ENCODE measurements around the gene DDRGK1.

The DDRGK1 gene

DNA sequence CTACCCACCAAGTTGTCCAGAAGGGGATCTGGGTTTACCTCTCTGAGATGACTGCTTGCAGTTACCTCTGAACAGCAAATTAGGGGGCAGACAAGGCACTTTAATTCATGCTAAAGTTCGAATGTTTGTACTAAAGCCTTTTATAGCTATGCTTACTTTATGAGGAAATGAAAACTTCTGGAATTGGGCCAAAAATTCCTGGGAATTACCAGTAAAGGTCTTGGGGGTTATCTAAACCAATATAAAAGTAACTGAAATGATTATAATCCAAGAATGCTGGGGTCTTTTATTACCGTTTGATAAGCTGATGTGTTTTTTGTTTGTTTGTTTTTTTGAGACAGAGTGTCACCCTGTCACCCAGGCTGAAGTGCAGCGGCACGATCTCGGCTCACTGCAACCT is 23.2 kb downstream of the DDRGK1 start:
- Histone ChIP-seq H3K36me3 (ENCODE audit: insufficient read depth, low read length) (no peaks in the 10 kb centered on the region), H4K20me1 (ENCODE audit: insufficient read depth, low read length, poor library complexity, severe bottlenecking) (no peaks in the 10 kb centered on the region), H3K4me3 (ENCODE audit: low read length, poor library complexity, severe bottlenecking) (no peak overlapping the region), H3F3A (ENCODE audit: low read depth) (no peaks in the 10 kb centered on the region), H3K9ac (ENCODE audit: low read depth, low read length, poor library complexity, severe bottlenecking) (no peak overlapping the region), H3K9me2 (replicated peaks; ENCODE audit: low read depth, low read length) (no peaks in the 10 kb centered on the region), H3K79me2 (ENCODE audit: insufficient read depth, low read length) (no peaks in the 10 kb centered on the region), H3K4me2 (ENCODE audit: low read depth, low read length, poor library complexity, severe bottlenecking) (no peak overlapping the region), H3K4me1 (ENCODE audit: insufficient read depth, low read length, poor library complexity, severe bottlenecking) (no peaks in the 10 kb centered on the region), H2AFZ (ENCODE audit: low read length) (no peak overlapping the region), H3K27me3 (ENCODE audit: insufficient read depth, low read length, poor library complexity, severe bottlenecking) (no peaks in the 10 kb centered on the region), H3K9me3 (ENCODE audit: insufficient read depth, low read depth, low read length) (no peaks in the 10 kb centered on the region)
- TF ChIP-seq, protein P1, sequence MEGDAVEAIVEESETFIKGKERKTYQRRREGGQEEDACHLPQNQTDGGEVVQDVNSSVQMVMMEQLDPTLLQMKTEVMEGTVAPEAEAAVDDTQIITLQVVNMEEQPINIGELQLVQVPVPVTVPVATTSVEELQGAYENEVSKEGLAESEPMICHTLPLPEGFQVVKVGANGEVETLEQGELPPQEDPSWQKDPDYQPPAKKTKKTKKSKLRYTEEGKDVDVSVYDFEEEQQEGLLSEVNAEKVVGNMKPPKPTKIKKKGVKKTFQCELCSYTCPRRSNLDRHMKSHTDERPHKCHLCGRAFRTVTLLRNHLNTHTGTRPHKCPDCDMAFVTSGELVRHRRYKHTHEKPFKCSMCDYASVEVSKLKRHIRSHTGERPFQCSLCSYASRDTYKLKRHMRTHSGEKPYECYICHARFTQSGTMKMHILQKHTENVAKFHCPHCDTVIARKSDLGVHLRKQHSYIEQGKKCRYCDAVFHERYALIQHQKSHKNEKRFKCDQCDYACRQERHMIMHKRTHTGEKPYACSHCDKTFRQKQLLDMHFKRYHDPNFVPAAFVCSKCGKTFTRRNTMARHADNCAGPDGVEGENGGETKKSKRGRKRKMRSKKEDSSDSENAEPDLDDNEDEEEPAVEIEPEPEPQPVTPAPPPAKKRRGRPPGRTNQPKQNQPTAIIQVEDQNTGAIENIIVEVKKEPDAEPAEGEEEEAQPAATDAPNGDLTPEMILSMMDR (conservative IDR thresholded peaks at IDR 0.05; ENCODE audit: low read length) = no peak
- no peak for TF ChIP-seq EZH2phosphoT487 (IDR thresholded peaks at IDR 0.05; ENCODE audit: borderline replicate concordance)

DNA sequence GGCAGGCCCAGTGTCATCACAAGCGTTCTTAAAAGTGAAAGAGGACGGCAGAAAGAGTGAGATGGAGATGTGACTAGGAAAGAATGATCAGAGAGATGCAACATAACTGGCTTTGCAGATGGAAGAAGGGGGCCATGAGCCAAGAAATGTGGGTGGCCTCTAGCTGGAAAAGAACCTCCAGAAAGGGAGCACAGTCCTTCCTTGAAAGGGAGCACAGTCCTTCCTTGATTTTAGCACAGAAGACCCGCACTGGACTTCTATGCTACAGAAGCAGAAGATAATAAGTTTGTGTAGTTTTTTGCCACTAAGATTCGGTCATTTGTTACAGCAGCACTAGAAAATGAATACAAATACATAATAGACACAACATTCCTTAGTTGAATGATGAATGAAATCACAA is 24.2 kb downstream of the DDRGK1 start:
- Histone ChIP-seq H2AFZ (ENCODE audit: low read length) (no peak overlapping the region), H3K4me1 (ENCODE audit: insufficient read depth, low read length, poor library complexity, severe bottlenecking) (no peaks in the 10 kb centered on the region), H3F3A (ENCODE audit: low read depth) (no peaks in the 10 kb centered on the region), H3K4me3 (ENCODE audit: low read length, poor library complexity, severe bottlenecking) (no peak overlapping the region), H3K9ac (ENCODE audit: low read depth, low read length, poor library complexity, severe bottlenecking) (no peak overlapping the region), H3K27me3 (ENCODE audit: insufficient read depth, low read length, poor library complexity, severe bottlenecking) (no peaks in the 10 kb centered on the region), H3K4me2 (ENCODE audit: low read depth, low read length, poor library complexity, severe bottlenecking) (no peak overlapping the region), H3K36me3 (ENCODE audit: insufficient read depth, low read length) (no peaks in the 10 kb centered on the region), H3K79me2 (ENCODE audit: insufficient read depth, low read length) (no peaks in the 10 kb centered on the region), H3K9me3 (ENCODE audit: insufficient read depth, low read depth, low read length) (no peaks in the 10 kb centered on the region), H3K9me2 (replicated peaks; ENCODE audit: low read depth, low read length) (no peaks in the 10 kb centered on the region), H4K20me1 (ENCODE audit: insufficient read depth, low read length, poor library complexity, severe bottlenecking) (no peaks in the 10 kb centered on the region)
- TF ChIP-seq EZH2phosphoT487 (IDR thresholded peaks at IDR 0.05; ENCODE audit: borderline replicate concordance) = no peak
- TF ChIP-seq, protein P1 (conservative IDR thresholded peaks at IDR 0.05; ENCODE audit: low read length) = no peak

DNA sequence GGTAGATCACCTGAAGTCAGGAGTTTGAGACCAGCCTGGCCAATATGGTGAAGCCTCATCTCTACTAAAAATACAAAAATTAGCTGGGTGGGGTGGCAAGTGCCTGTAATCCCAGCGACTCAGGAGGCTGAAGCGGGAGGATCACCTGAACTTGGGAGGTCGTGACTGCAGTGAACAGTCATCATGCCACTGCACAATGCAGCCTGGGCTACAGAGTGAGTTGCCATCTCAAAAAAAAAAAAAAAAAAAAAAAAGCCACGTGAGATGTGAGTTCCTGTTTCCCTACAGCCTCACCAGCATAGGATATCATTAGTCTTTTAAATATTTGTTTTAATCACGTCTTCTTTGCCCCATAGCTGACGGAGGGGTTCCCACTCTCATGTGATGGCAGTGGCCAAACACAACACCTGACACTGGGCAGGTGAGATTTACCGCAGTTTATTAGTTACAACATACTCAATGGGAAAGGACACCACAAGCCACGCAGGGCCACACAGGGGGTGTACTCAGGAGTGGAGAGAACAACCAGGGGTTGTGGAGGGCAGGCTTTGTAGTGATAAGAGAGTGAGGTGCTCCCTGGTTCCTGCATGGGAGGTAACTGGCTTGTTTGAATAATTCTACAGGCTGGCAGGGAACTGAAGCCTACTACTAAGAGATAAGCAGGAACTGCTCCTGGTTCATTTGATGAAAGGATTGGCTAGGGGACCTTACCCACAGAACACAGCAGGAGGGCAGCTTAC is 26.6 kb downstream of the DDRGK1 start:
- Histone ChIP-seq H3K79me2 (ENCODE audit: insufficient read depth, low read length) (no peaks in the 10 kb centered on the region), H3K4me1 (ENCODE audit: insufficient read depth, low read length, poor library complexity, severe bottlenecking) (no peaks in the 10 kb centered on the region), H3K36me3 (ENCODE audit: insufficient read depth, low read length) (no peaks in the 10 kb centered on the region), H3K9ac (ENCODE audit: low read depth, low read length, poor library complexity, severe bottlenecking) (no peak overlapping the region), H3K27me3 (ENCODE audit: insufficient read depth, low read length, poor library complexity, severe bottlenecking) (no peaks in the 10 kb centered on the region), H3K9me2 (replicated peaks; ENCODE audit: low read depth, low read length) (no peaks in the 10 kb centered on the region), H4K20me1 (ENCODE audit: insufficient read depth, low read length, poor library complexity, severe bottlenecking) (no peaks in the 10 kb centered on the region), H3F3A (ENCODE audit: low read depth) (no peaks in the 10 kb centered on the region), H3K9me3 (ENCODE audit: insufficient read depth, low read depth, low read length) (no peaks in the 10 kb centered on the region), H2AFZ (ENCODE audit: low read length) (no peak overlapping the region), H3K4me3 (ENCODE audit: low read length, poor library complexity, severe bottlenecking) (no peak overlapping the region), H3K4me2 (ENCODE audit: low read depth, low read length, poor library complexity, severe bottlenecking) (no peak overlapping the region)
- TF ChIP-seq EZH2phosphoT487 (IDR thresholded peaks at IDR 0.05; ENCODE audit: borderline replicate concordance) = no peak
- TF ChIP-seq, protein P1 (conservative IDR thresholded peaks at IDR 0.05; ENCODE audit: low read length) = no peak

All from Loucy (cell line).